ENCODE results near the gene ME2. TPM values are rescaled to one million over a fixed set of nuclear protein-coding genes. Genes with fewer than 3 reads are reported as not detected.

ME2 gene
- 41.2 and 48.2 TPM in 2 replicates for total RNA-seq

DNA sequence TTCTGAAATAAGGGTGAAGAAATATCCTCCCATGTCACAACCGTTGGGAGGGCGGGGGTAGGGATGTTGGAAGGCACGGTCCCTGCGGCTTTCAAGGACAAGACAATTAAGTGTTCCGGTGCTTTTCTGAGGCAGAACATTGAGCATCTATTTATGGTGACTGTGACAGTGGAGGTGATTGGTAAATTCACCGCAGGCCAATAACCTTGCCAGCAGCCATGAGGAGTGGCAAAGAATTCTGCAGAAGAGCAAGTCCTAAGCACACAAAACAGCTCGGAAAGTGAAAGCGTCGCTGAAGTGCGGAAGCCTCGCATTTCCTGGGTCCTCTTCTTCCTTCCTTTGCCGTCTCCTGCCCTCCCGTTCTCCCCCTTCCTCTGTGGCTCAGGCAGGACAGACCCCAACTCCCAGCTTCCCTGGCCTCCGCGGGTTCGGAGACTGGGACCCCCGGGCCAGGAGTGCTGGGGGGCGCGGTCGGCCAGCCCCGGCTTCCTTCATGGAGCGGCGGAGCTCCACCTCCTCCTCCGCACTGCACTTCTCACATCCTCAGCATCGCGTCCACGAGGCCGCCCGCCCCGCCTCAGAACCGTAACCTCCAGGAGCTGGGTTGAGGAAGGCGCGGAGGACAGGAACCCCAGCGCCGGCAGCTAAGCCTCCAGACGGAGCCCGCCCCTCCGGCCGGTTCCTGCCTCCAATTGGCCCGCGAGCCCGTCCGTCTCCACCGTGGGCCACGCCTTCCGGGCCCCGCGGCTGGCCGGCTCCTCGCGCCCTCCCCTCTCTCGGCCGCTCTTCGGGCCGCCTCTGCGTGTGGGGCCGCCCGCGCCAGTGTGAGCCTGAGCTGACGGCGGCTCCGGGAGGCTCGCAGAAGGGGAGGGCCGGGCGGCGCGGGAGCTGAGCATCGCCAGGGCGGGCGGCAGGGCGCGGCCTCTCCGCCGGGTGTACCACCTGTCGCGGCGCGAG, at the start of gene ME2:
Gene ME2 (plus strand): TSS at position 774 of the 957 bp plus-strand sequence. CDS start 16,703 bp downstream, outside the sequence.

GRCh38 chr18:50967714-50968661, 89.1 kb downstream of the ME2 start, which contains the start of gene ELAC1:
ELAC1 (plus strand) TSS chr18:50968040; CDS start chr18:50974405, 6,365 bp downstream.

Other genes with a start within 250 kb of the ME2 start
- not detected in 2 replicates for gene MRO, start 59.1 kb upstream of the ME2 start, total RNA-seq
- gene ELAC1, start 88.9 kb downstream of the ME2 start, total RNA-seq = 4.9 and 6.6 TPM in 2 replicates
- gene SMAD4, start 151.1 kb downstream of the ME2 start, total RNA-seq = 39.2 and 39.6 TPM in 2 replicates